Endothelial cell (in vitro differentiated cells): ENCODE results near the gene ADM. TPM values are rescaled to one million over a fixed set of nuclear protein-coding genes. Genes with fewer than 3 reads are reported as not detected.

Source experiments
- DNase-seq: peaks from one replicate; pipeline ENCODE4 v3.0.0; 2021; ENCODE audit warnings: low spot score
- H3K27ac Mint-ChIP-seq: one replicate; pipeline ENCODE4 v1.8.0; 2021; ENCODE audit warnings: mixed read lengths, inconsistent platforms; ENCODE audit not compliant: unreplicated experiment
- H3K27me3 Mint-ChIP-seq: one replicate; pipeline ENCODE4 v1.8.0; 2021; ENCODE audit warnings: mild to moderate bottlenecking, moderate library complexity, mixed read lengths, inconsistent platforms; ENCODE audit not compliant: unreplicated experiment
- H3K36me3 Mint-ChIP-seq: one replicate; pipeline ENCODE4 v1.8.0; 2021; ENCODE audit warnings: mild to moderate bottlenecking, low read depth, mixed read lengths, inconsistent platforms; ENCODE audit not compliant: unreplicated experiment
- H3K4me1 Mint-ChIP-seq: one replicate; pipeline ENCODE4 v1.8.0; 2021; ENCODE audit warnings: mild to moderate bottlenecking, mixed read lengths, inconsistent platforms; ENCODE audit not compliant: unreplicated experiment
- H3K4me3 Mint-ChIP-seq: one replicate; pipeline ENCODE4 v1.8.0; 2021; ENCODE audit warnings: mild to moderate bottlenecking, mixed read lengths, inconsistent platforms; ENCODE audit not compliant: unreplicated experiment
- H3K9me3 Mint-ChIP-seq: one replicate; pipeline ENCODE4 v1.8.0; 2021; ENCODE audit warnings: mixed read lengths, inconsistent platforms; ENCODE audit not compliant: unreplicated experiment
- total RNA-seq: library from RNA; stranded (reverse); fragmentation: NEBNext Ultra II Directional; extraction: Animal tissue kit (Norgen Biotek cat#: 25700); gene quantifications from one replicate; pipeline ENCODE4 v1.2.1, GENCODE V29; 2021; ENCODE audit not compliant: unreplicated experiment
- TF ChIP-seq, protein P1 (sequence below): fragments of 200-600 bp; sonication (generic); IDR thresholded peaks from one replicate; pipeline ENCODE4 v1.5.0; 2021; ENCODE audit warnings: antibody characterized with exemption; ENCODE audit not compliant: unreplicated experiment

Gene ADM
- total RNA-seq, 1 donor from 2014 or later, result 78.3 TPM

DNA sequence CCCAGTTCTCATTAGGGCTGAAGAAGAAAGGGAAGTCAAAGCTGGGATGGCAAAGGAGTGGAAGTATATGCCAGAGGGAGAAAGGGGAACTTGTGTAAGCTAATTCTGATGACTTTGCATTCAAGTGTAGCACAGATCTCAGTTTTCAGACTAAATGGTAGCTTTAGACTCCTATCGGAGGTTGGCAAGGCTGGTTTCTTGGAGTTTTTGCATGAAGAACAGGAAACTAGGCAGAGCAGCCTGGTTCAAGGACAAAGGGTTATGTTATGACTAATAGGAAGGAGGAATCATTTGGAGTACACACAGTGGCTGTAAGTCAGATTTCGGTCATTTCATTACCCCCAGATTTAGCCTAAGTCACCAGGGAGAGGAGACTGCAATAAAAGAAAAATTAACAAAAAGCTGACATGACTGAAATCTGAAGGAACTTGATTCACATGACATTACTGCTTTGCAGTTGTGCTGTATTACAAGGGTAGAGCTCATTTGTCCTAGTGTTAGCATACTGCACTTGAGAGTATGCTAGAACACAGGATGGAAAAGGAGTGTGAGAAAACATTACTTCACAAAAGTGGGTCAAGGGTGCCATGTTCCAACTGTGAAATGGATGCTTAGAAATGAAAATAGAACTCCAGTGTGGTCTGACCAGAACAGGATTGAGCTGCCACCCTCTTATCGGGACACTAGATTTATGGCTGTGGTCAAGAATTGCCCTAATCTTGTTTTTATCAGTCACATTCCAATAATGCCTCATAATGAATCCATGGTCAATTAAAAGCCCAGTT is 23.6 kb downstream of the ADM start:
- TF ChIP-seq, protein P1, sequence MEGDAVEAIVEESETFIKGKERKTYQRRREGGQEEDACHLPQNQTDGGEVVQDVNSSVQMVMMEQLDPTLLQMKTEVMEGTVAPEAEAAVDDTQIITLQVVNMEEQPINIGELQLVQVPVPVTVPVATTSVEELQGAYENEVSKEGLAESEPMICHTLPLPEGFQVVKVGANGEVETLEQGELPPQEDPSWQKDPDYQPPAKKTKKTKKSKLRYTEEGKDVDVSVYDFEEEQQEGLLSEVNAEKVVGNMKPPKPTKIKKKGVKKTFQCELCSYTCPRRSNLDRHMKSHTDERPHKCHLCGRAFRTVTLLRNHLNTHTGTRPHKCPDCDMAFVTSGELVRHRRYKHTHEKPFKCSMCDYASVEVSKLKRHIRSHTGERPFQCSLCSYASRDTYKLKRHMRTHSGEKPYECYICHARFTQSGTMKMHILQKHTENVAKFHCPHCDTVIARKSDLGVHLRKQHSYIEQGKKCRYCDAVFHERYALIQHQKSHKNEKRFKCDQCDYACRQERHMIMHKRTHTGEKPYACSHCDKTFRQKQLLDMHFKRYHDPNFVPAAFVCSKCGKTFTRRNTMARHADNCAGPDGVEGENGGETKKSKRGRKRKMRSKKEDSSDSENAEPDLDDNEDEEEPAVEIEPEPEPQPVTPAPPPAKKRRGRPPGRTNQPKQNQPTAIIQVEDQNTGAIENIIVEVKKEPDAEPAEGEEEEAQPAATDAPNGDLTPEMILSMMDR, result no peak
- Mint-ChIP-seq H3K4me3 (no peak overlapping the region), H3K4me1 (peaks cover 16% of the 10 kb centered on the region), H3K36me3 (no peaks in the 10 kb centered on the region), H3K27me3 (no peaks in the 10 kb centered on the region), H3K9me3 (no peaks in the 10 kb centered on the region), H3K27ac (no peak overlapping the region)
- no peak for DNase-seq

DNA sequence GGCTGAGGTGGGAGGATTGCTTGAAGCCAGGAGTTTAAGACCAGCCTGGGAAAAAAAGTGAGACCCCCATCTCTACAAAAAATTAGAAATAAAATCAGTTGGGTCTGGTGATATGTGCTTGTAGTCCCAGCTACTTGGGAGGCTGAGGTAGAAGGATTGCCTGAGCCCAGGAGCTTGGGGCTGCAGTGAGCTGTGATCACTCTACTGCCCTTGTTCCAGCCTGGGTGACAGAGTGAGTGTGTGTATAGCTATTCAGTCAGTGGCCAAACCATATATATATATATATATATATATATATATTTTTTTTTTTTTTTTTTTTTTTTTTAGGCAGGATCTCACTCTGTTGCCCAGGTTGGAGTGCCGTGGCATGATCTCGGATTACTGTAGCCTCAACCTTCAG is 24.5 kb downstream of the ADM start:
- H3K27ac Mint-ChIP-seq, result no peak overlapping the region
- H3K9me3 Mint-ChIP-seq, result no peaks in the 10 kb centered on the region
- TF ChIP-seq, protein P1, result no peak
- no peak overlapping the region for H3K4me3 Mint-ChIP-seq
- DNase-seq, result no peak
- H3K27me3 Mint-ChIP-seq, result no peaks in the 10 kb centered on the region
- H3K4me1 Mint-ChIP-seq, result peaks cover 15% of the 10 kb centered on the region
- no peaks in the 10 kb centered on the region for H3K36me3 Mint-ChIP-seq

DNA sequence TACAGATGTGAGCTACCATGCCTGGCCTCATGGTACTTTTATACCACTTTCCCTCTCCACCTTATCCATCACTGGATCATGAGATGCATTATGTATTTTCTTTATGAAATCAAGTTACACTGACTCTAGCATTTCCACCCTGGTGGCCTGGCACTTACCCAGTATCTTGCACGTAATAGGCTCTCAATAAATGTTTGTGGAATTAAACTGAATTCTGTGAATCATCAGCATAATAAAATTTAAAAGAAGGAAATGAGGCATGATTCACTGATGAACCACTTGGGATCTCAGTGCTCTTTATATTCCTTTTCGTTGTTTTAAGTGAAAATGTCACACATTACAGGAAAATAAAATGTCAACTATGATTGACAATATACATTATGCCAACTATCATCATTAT is 25.1 kb downstream of the ADM start:
- Mint-ChIP-seq H3K4me3 (no peak overlapping the region), H3K27me3 (no peaks in the 10 kb centered on the region), H3K27ac (no peak overlapping the region), H3K4me1 (peaks cover 15% of the 10 kb centered on the region), H3K36me3 (no peaks in the 10 kb centered on the region), H3K9me3 (no peaks in the 10 kb centered on the region)
- DNase-seq, result no peak
- TF ChIP-seq, protein P1, result no peak

DNA sequence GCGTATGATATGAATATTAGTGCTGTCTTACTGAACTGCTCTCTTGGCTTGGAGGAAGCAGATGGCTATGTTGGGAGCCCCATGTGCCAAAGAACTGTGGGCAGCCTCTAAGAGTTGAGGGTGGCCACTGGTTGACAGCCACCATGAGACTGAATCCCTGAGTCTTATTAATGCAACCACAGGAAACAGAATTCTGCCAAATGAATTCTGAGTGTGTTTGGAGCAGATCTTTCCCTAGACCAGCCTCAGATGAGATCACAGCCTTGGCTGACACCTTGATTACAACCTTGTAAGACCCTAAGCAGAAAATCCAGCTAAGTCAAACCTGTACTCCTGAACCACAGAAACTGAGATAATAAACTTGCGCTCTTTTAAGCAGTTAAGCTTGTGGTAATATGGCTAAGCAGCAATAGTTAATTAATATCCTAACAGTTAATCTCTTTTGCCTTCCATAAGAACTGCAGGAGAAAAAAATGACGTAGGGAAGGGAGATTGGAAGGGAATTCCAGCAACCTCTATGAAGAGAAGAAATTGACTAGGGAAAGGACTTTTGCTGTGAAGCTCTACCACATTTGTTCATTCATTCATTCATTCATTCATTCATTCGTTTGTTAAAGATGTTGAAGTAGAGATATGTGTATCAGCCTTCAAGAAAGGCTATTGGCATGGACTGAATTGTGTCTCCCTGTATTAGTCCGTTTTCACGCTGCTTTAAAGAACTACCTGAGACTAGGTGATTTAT is 26.8 kb downstream of the ADM start:
- H3K27me3 Mint-ChIP-seq, result no peaks in the 10 kb centered on the region
- TF ChIP-seq, protein P1, result no peak
- DNase-seq, result no peak
- H3K9me3 Mint-ChIP-seq, result no peaks in the 10 kb centered on the region
- H3K4me3 Mint-ChIP-seq, result no peak overlapping the region
- peaks cover 12% of the 10 kb centered on the region for H3K4me1 Mint-ChIP-seq
- no peaks in the 10 kb centered on the region for H3K36me3 Mint-ChIP-seq
- H3K27ac Mint-ChIP-seq, result no peak overlapping the region

DNA sequence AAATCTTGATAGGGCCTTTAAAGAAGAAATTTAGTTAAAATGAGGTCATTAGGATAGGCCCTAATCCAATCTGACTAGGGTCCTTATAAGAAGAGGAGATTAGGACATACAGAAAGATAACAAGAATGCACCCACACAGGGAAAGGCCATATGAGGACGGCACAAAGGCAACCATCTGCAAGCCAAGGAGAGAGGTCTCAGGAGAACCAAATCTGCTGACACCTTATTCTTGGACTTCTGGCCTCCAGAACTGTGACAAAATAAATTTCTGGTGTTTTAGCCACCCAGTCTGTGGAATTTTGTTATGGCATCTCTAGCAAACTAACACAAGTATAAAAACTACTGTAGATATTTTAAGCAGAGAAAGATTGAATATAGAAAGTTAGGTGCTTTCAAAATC is 28.6 kb downstream of the ADM start:
- no peaks in the 10 kb centered on the region for H3K36me3 Mint-ChIP-seq
- no peak overlapping the region for H3K4me3 Mint-ChIP-seq
- H3K27ac Mint-ChIP-seq, result no peak overlapping the region
- no peaks in the 10 kb centered on the region for H3K27me3 Mint-ChIP-seq
- DNase-seq, result no peak
- peaks cover 3% of the 10 kb centered on the region for H3K4me1 Mint-ChIP-seq
- no peaks in the 10 kb centered on the region for H3K9me3 Mint-ChIP-seq
- TF ChIP-seq, protein P1, result no peak
